Stimulated activated memory B cell treated with anti-CD40 and anti-IgM and Interleukin-4, amounts not matched to agents 10 μg/mL and 1 μg/mL and 100 μg/mL, for 72 hours (primary cell): ENCODE measurements around the gene COL18A1.
"Not testable (repeated sequence)": the region's sequence is repeated elsewhere in the genome, so short reads cannot be mapped to it uniquely, and the experiment has no call there.

ENCODE experiments used
- ATAC-seq: fragments of 150-1000 bp; cut with Tn5 transposase; 2 replicates; pipeline ENCODE4 v1.10.0; 2021
- H3K27ac Mint-ChIP-seq: one replicate; pipeline ENCODE4 v1.8.0; 2022; ENCODE audit warnings: mild to moderate bottlenecking, mixed read lengths
- H3K27me3 Mint-ChIP-seq: one replicate; pipeline ENCODE4 v1.8.0; 2022; ENCODE audit warnings: mixed read lengths
- H3K36me3 Mint-ChIP-seq: one replicate; pipeline ENCODE4 v1.8.0; 2022; ENCODE audit warnings: mixed read lengths
- H3K4me1 Mint-ChIP-seq: one replicate; pipeline ENCODE4 v1.8.0; 2022; ENCODE audit warnings: mixed read lengths
- H3K4me3 Mint-ChIP-seq: one replicate; pipeline ENCODE4 v1.8.0; 2022; ENCODE audit warnings: mild to moderate bottlenecking, moderate library complexity, mixed read lengths
- H3K9me3 Mint-ChIP-seq: one replicate; pipeline ENCODE4 v1.8.0; 2022; ENCODE audit warnings: mixed read lengths

The COL18A1 gene

GRCh38 chr21:45430521-45431501 is 25.8 kb downstream of the COL18A1 start:
- no peak overlapping the region for H3K27ac Mint-ChIP-seq
- H3K4me1 Mint-ChIP-seq = no peaks in the 10 kb centered on the region
- H3K36me3 Mint-ChIP-seq = no peaks in the 10 kb centered on the region
- peaks cover 57% of the 10 kb centered on the region for H3K27me3 Mint-ChIP-seq
- H3K9me3 Mint-ChIP-seq = no peaks in the 10 kb centered on the region
- ATAC-seq = no peak
- no peak overlapping the region for H3K4me3 Mint-ChIP-seq

DNA sequence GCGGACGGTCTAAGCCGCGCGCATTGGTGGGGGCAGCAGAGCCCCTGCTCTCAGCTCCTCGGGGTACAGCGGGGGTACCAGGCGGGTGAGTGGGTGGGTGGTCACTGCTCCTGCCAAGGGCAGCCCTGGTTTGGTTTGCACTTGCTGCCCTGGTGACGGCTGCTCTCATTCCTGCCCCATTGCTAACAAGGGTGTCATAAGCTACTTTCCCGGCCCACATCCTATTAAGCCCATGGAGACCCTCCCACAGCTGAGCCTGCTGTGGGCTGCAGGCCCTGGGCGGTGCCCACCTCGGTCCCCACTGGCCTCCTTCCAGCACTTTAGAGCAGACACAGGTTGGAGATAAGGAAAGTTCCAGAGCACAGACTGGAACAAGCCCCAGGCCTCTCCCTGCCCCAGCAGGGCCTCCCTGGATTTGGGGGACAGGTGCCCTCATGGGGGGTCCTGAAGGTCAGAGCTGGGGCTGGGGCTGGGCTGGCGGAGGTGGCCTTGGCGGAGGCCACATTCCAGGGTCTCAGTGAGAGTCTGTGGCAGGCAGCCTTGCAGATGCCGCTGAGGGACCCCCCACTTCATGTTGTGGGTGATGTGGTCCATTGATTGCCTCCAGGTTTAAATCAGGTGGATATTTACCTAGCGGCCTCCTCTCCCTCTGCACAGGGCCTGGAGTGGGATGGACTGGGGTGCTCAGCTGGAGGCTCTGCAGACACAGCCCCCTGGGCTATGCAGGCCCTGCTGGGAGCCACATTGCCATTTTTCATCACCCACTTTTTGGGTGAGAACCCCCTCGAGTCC is 27.0 kb downstream of the COL18A1 start:
- Mint-ChIP-seq H3K9me3 (no peaks in the 10 kb centered on the region), H3K4me3 (no peak overlapping the region), H3K27ac (no peak overlapping the region), H3K4me1 (no peaks in the 10 kb centered on the region), H3K27me3 (peaks cover 64% of the 10 kb centered on the region), H3K36me3 (no peaks in the 10 kb centered on the region)
- ATAC-seq = no peak

- Mint-ChIP-seq H3K4me3 (no peak overlapping the region), H3K27ac (no peak overlapping the region), H3K36me3 (no peaks in the 10 kb centered on the region), H3K27me3 (peaks cover 60% of the 10 kb centered on the region), H3K9me3 (no peaks in the 10 kb centered on the region), H3K4me1 (no peaks in the 10 kb centered on the region)
- no peak for ATAC-seq
Measured at GRCh38 chr21:45432575-45433255, 27.8 kb downstream of the COL18A1 start.

GRCh38 chr21:45433301-45433700 is 28.3 kb downstream of the COL18A1 start:
- Mint-ChIP-seq H3K9me3 (no peaks in the 10 kb centered on the region), H3K36me3 (no peaks in the 10 kb centered on the region), H3K4me1 (no peaks in the 10 kb centered on the region), H3K27ac (no peak overlapping the region), H3K4me3 (no peak overlapping the region), H3K27me3 (peaks cover 55% of the 10 kb centered on the region)
- no peak for ATAC-seq

DNA sequence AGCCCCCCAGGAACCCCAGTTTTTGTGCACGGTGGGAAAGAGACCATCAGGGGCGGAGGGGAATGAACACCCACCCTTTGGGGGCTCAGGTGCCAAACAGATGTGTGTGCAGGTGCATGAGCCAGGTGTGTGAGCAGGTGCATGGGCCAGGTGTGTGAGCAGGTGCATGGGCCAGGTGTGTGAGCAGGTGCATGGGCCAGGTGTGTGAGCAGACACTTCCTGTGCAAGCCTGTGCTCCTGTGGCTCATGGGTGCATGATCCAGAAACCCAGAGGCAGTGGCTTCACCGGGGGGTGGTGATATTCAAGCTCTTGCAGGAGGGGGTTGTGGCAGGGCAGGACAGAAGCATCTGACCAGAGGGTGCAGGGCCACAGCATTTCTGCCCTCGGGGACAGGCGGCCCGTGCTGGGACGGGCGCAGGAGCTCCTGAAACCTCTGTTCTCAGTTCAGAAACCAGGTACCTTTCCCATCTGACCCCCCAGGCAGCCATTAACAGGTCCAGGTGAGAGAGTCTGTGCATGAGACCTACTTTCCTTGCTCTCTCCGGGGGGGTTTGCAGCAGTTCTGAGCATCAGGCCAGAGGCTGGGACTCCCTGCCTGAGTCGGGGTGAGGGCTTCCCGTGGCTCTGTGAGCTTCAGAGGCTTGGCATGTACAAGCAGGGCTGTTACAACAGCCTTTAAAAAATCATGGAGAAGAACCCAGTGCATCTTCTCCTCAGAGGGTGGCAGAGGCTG is 29.1 kb downstream of the COL18A1 start:
- Mint-ChIP-seq H3K4me3 (no peak overlapping the region), H3K9me3 (no peaks in the 10 kb centered on the region), H3K27ac (no peak overlapping the region), H3K27me3 (peaks cover 50% of the 10 kb centered on the region), H3K36me3 (no peaks in the 10 kb centered on the region), H3K4me1 (peaks cover 1% of the 10 kb centered on the region)
- no peak for ATAC-seq

- Mint-ChIP-seq H3K36me3 (no peaks in the 10 kb centered on the region), H3K27ac (no peak overlapping the region), H3K27me3 (peaks cover 43% of the 10 kb centered on the region), H3K9me3 (no peaks in the 10 kb centered on the region), H3K4me1 (peaks cover 8% of the 10 kb centered on the region), H3K4me3 (no peak overlapping the region)
- ATAC-seq = no peak
Measured at GRCh38 chr21:45434645-45435217, 29.8 kb downstream of the COL18A1 start.

- Mint-ChIP-seq H3K27me3 (peaks cover 36% of the 10 kb centered on the region), H3K4me1 (peaks cover 8% of the 10 kb centered on the region), H3K36me3 (no peaks in the 10 kb centered on the region), H3K9me3 (no peaks in the 10 kb centered on the region), H3K4me3 (no peak overlapping the region), H3K27ac (no peak overlapping the region)
- no peak for ATAC-seq
Measured at GRCh38 chr21:45435405-45435981, 30.5 kb downstream of the COL18A1 start.

GRCh38 chr21:45436351-45437065 is 31.5 kb downstream of the COL18A1 start:
- Mint-ChIP-seq H3K4me3 (no peak overlapping the region), H3K27me3 (peaks cover 30% of the 10 kb centered on the region), H3K4me1 (peaks cover 8% of the 10 kb centered on the region), H3K9me3 (no peaks in the 10 kb centered on the region), H3K27ac (no peak overlapping the region), H3K36me3 (no peaks in the 10 kb centered on the region)
- ATAC-seq = no peak

DNA sequence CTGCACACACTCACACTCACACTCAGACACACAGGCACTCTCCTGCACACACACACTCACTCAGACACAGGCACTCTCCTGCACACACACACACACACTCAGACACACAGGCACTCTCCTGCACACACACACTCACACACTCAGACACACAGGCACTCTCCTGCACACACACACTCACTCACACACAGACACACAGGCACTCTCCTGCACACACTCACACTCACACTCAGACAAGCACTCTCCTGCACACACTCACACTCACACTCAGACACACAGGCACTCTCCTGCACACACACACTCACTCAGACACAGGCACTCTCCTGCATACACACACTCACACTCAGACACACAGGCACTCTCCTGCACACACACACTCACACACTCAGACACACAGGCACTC is 32.9 kb downstream of the COL18A1 start:
- ATAC-seq, H3K4me3 Mint-ChIP-seq, H3K9me3 Mint-ChIP-seq, H3K4me1 Mint-ChIP-seq, H3K36me3 Mint-ChIP-seq, H3K27ac Mint-ChIP-seq: not testable (repeated sequence)
- H3K27me3 Mint-ChIP-seq = peaks cover 38% of the 10 kb centered on the region

DNA sequence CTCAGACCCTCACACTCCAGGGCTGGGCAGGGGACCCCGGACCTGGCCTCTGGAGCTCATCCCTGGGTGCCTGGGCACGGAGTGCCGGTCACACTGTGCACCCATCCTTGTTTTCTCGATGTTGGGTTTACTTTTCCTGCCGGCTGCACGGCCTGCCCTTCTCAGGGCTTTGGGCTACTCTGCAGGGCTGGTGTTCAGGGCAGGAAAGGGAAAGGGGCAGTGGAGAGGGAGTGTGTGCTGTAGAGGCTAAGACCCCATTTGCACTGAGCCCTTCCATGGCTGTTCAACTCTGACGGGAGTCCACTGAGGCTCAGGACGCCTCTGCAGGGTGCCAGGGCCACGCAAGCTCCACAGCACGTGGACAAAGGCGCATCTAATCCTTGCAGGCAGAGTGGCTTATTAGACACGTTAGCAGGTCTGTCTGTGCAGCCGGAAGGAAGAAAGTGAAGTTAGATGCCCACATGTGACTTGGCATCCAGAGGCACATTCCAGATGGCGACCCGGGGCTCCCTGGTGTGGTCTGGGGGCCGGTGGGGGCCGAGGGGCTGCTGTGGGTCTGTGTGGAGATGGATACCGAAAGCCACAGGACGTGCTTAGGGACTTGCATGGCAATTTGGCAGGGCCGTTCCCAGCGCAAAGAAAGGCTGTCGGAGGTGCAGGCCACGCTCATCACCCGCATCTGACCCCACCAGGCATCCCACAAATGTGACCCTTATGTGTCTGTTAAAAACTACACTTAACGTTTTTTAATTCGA is 33.6 kb downstream of the COL18A1 start:
- H3K27ac Mint-ChIP-seq = peak overlapping the region; percentile 64
- H3K27me3 Mint-ChIP-seq = peaks cover 38% of the 10 kb centered on the region
- H3K9me3 Mint-ChIP-seq = no peaks in the 10 kb centered on the region
- H3K4me1 Mint-ChIP-seq = peaks cover 8% of the 10 kb centered on the region
- no peaks in the 10 kb centered on the region for H3K36me3 Mint-ChIP-seq
- no peak overlapping the region for H3K4me3 Mint-ChIP-seq
- no peak for ATAC-seq

GRCh38 chr21:45439161-45439872 is 34.4 kb downstream of the COL18A1 start:
- H3K36me3 Mint-ChIP-seq = no peaks in the 10 kb centered on the region
- ATAC-seq = peak; percentile 84
- peak overlapping the region; percentile 64 for H3K27ac Mint-ChIP-seq
- H3K4me3 Mint-ChIP-seq = peak overlapping the region; percentile 49
- H3K27me3 Mint-ChIP-seq = peaks cover 35% of the 10 kb centered on the region
- H3K4me1 Mint-ChIP-seq = peaks cover 8% of the 10 kb centered on the region
- no peaks in the 10 kb centered on the region for H3K9me3 Mint-ChIP-seq

GRCh38 chr21:45439901-45440461 is 35.0 kb downstream of the COL18A1 start:
- Mint-ChIP-seq H3K27ac (peak overlapping the region; percentile 64), H3K9me3 (no peaks in the 10 kb centered on the region), H3K4me3 (no peak overlapping the region), H3K27me3 (peaks cover 32% of the 10 kb centered on the region), H3K4me1 (peaks cover 8% of the 10 kb centered on the region), H3K36me3 (no peaks in the 10 kb centered on the region)
- no peak for ATAC-seq
